Sigmoid colon (tissue), 4 donors: Measurements from ENCODE around the gene NXPH4.

Experiments used
- CTCF ChIP-seq, 4 experiments: fragments of 450-650 bp in 3 of 4; fragments of 200-600 bp in 1 of 4; IDR thresholded peaks; one replicate each; pipeline ENCODE4 v1.5.1; 2016 to 2019; ENCODE audit warnings: antibody characterized with exemption in 4 of 4, mild to moderate bottlenecking in 3 of 4, moderate library complexity in 2 of 4
- EP300 ChIP-seq, 4 donors: sonication (generic); formaldehyde crosslinking; IDR thresholded peaks; one replicate each; pipeline ENCODE4 v1.6.1; 2017; ENCODE audit warnings: antibody characterized with exemption in 4 of 4
- POLR2A ChIP-seq, 2 donors: fragments of 450-650 bp; IDR thresholded peaks; one replicate each; pipeline ENCODE4 v1.6.1; 2016; ENCODE audit warnings: antibody characterized with exemption in 2 of 2, mild to moderate bottlenecking in 2 of 2, moderate library complexity in 2 of 2
- POLR2AphosphoS5 ChIP-seq, 4 donors: sonication (generic); formaldehyde crosslinking; IDR thresholded peaks; one replicate each; pipeline ENCODE4 v1.6.1; 2017; ENCODE audit warnings: antibody characterized with exemption in 4 of 4

GRCh38 chr12:57268264-57268663 is 51.7 kb downstream of the NXPH4 start:
- TF ChIP-seq CTCF (IDR thresholded peaks at IDR 0.05) (no peak), POLR2A (IDR thresholded peaks at IDR 0.05) (no peak), EP300 (IDR thresholded peaks at IDR 0.05) (no peak), POLR2AphosphoS5 (IDR thresholded peaks at IDR 0.05) (no peak)
